HG03442 (cell line): ENCODE data around the gene IKBKG.
A peak's percentile ranks its signal among the peaks of the same experiment; 100 is the strongest.
"Not testable (repeated sequence)": the region's sequence is repeated elsewhere in the genome, so short reads cannot be mapped to it uniquely, and the experiment has no call there.

Source experiments
- ATAC-seq: cut with Tn5 transposase; IDR thresholded peaks from one replicate; pipeline ENCODE4 v1.9.1; 2021; ENCODE audit warnings: mild to moderate bottlenecking, moderate library complexity; ENCODE audit not compliant: unreplicated experiment

The IKBKG gene

GRCh38 chrX:154547245-154548027 lies at the start of gene IKBKG:
TSS of gene IKBKG (plus strand) at chrX:154547620. CDS start at chrX:154552003, 4,383 bp downstream.
- ATAC-seq, result peak; percentile 74

DNA sequence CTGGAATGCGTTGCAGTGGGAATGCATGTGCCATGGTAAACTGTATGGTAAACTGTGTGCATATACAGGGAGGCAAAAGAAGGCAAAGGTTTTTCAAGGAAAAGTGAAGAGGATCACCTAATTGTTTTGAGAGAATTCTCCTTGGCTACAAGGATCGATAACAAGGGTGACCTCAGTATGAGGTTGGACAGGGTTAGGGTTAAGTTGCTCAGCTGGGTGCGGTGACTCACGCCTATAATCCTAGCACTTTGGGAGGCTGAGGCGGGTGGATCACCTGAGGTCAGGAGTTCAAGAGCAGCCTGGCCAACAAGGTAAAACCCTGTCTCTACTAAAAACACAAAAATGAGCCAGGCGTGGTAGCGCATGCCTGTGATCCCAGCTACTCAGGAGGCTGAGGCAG lies 46.0 kb upstream of the IKBKG start:
- ATAC-seq, result not testable (repeated sequence)

DNA sequence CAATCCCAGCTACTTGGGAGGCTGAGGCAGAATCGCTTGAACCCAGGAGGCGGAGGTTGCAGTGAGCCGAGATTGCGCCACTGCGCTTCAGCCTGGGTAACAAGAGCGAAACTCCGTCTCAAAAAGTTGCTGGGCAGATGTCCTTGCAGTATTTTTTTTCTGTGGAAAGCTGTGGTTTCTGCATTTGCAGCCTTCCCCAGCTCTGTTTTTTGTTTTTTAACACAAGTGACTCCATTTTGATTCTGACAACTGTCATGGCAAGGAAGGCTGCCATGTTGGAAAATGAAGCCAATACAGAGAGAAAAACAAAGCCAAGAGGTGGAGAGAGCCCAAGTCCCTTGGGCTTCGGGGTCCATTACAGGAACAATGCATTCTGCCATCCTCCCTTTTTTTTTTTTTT lies 45.3 kb upstream of the IKBKG start:
- no peak for ATAC-seq

- ATAC-seq, result no peak
Measured at GRCh38 chrX:154502989-154503388, 44.4 kb upstream of the IKBKG start.

DNA sequence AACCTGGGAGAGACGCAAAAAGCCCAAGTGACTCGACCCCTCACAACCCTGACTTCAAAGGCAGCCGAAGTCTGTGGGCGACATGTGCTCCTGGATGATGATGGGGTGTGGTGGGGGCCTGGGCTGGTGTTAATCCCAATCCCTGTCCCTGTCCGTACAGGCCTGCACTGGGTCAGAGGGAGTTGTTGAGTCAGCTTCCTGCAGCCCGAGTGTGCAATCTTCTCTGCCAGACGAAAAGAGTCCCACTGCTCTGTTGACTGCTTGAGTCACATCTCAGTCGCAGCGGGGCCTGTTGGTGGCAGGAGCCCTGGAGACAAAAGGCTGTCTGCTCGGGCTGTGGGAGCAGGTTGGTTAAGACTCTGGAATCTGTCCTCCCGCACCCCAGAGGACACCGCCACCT lies 41.7 kb upstream of the IKBKG start:
- no peak for ATAC-seq

DNA sequence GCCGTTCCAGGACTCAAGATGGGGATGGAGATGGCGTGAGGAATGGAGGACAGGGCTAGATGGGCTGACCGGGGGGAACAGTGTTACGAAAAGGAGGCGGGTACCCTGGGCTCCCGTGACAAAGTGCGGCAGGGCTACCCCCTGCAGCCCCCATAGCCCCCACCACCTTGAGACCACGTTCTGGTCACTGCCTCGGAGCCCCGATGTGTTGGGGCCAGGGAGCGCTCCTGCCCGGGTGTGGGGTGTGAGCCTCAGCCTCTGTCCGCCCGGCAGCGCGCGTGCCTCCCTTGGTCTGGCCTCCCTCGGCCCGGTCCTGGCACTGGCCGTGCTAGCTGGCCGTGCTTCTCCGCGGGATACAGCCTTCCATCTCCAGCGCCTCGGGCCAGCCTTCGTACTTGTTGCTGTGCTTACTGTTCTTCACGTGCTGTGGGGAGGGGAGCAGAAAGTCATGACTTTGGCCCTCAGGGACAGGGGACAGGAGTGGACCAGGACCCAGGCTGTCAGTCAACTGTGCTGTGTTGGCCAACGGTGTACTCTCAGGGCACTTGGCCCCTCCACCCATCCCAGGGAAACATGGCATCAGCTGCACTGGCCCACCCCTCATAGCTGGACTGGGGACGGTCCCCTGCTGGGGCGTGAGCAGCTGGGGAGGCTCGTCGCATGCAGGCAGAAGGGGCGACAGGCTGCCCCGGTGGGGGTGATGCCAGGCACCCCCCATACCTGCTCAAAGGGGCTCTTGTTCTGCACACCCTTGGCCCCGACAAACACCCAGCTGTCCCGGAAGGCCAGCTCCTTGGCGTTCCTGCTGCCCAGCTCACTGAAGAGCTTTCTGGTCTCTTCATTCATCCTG lies 40.7 kb upstream of the IKBKG start:
- ATAC-seq, result no peak

DNA sequence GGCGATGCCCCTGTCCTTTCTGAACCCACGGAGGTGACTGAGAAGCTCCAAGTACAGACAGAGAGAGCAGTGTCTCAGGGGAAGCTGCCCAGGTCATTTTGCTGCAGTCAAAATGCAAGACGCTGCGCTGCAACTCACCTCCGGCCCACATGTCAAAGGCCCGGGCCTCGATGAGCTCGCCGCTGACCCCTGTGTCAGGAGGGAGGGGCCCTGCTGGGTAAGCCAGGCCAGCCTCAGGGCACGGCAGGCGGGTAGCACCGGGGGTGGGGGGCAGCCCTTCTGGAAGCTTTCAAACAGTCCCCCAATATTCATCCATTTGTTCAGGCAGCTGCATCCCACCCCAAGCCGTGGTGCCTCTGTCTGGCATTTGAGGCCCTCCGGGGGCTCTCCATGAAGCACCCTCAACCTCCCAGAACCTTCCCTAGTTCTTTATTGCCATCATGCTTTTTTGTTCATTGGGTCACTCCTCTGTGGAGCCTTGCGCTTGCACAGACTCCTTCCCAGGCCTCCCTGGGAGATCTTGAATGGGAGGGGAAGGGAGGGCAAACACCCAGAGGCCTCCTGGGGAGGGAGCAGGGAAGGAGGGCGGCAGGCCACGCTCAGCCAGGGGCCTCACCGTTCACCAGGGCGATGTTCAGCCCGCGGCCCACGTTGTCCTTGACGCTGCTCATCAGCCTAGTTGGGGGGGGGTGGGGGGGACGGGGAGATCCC lies 39.6 kb upstream of the IKBKG start:
- ATAC-seq, result no peak

DNA sequence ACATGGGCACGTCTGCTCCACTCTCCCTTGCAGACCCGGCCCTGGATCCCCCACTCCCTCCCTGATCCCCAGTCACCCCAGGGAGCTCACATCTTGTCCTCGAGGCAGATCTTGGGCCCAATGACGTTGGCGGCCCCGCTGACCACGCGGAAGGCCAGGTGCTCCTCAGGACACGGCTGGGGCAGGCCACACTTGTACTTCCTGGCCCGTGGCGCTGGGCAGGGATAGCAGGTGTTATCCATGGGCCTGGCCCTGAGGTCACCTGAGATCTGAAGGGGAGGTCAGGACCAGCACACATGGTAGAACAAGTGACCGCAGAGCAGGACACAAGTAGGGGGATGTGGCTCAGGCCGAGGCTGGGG lies 39.1 kb upstream of the IKBKG start:
- ATAC-seq, result no peak

- ATAC-seq, result no peak
Measured at GRCh38 chrX:154509455-154509854, 38.0 kb upstream of the IKBKG start.

DNA sequence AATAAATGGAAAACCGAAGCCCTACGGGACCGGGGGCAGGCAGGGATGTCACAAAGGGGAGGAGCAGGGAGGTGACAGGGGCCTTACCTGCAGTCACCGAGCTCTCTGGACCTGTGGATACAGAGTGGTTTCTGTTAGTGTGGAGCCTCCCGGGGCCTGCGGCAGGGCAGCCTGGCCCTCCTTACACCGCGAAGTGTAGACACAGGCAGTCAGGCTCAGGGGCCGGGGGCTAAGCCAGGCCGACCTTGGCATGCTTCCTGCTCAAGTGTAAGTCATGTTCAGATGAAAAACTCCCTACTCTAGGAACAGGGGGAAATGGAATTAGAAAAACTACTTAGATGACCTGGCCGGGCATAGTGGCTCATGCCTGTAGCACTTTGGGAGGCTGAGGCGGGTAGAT lies 35.7 kb upstream of the IKBKG start:
- no peak for ATAC-seq

DNA sequence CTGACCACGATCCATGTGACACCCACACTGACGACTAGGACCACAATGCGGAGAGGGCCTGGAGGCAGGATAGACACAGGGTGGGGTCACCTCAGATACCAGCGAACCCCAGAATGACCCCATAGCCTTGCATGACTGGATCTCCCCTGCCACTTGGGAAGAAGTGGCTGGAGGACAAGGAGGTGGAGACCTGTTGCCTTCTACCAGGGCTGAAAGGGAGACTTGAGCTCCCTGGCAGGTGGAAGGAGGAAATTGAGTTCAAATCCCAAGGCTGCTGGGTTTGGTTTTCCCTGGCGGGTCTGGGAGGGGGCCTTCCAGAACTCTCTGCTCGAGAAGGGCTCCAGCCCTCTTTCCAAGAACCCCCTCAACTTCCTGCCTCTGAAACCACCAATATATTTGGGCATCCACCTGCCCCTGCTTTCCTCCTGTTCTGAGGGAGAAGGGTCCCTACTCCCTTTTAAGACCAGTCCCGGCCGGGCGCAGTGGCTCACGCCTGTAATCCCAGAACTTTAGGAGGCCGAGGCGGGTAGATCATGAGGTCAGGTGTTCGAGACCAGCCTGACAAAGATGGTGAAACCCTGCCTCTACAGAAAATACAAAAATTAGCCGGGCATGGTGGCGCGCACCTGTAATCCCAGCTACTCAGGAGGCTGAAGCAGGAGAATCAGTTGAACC lies 34.4 kb upstream of the IKBKG start:
- no peak for ATAC-seq

DNA sequence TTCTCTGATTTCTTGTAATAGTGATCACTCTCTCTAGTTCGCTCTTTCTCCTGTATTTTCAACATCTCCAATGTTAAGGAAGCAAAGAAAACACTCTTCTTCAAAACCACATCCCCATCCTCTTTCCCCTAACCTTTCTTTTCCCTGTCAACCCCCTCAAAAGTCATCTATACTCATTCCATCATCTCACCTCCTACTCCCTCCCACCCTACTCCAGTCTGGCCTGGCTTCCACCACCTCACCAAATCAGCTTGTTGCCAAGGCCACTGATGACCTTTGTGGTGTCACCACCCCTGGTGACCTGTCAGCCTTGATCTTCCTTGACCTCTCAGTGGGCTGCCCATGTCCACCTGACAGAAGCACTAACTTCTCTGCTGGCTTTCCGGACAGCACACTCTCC lies 33.7 kb upstream of the IKBKG start:
- no peak for ATAC-seq

DNA sequence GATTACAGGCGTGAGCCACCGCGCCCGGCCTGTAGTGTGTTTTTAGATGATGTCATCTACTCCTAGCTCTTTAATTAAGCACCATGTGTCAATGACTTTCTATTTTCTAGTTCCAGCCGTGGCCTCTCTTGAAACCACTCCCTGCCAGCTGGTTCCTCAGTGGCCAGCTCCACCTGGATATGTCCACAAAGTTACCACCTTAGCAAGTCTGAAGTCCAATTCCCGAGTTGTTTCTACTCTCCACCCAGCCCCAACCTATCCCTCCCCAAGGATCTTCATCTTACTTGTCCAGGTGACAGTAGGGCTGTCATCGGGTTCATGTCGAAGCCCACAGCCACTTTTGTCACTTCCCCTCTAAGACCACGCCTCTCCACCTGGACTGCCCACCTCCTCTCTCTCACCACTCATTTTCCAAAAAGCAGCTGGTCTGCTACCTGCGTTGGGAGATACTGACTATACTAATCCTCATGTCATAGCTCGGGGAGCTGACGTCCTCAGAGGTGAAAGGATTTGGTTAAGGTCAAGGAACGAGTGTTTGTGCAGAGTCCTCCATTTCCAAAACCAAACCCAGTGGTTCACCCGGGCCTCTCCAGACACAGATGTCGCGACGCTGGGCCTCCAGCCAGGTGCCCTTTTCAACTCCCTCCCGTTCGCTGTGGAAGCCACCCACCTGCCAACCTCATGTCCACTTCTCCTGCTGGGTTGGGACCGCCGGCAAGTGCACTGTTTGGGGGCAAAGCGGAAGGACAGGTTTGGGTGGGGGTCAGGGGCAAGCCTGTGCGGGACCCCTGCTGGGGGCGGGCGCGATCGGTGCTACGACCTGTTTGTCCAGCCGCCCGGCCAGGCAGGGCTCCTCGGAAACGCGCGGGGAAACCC lies 32.1 kb upstream of the IKBKG start:
- no peak for ATAC-seq

DNA sequence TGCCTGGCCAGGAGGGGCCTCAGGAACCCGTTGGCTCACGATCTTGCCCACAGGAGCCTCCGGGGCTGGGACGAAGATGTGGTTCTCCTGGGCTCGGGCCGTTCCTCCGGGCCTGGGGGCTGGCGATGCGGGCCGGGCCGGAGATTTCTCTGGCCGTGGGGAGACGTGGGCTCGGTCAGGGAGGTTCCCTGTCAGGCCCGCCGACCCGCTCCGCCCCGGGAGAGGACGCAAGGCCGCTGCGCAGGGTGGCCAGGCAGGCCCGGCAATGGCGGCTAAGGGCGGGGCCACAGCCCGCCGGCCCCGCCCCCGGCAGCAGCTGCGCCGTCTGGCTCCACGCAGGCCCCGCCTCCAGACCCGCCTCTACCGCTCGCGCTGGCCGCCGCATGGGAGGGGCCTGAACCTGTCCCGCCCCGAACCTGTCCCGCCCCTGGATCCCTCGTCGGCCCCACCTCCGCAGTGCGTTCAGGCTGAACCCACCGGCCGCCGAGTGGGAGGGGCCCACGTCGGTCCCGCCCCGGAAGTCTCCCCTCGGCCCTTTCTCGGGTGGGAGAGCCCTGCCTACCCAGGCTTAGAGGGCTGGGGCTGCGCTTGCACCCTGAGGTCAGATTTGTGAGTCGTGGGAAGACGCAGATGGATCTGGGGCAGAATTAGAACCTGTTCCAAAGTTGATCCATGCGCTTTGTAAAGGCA lies 31.3 kb upstream of the IKBKG start, which contains the start of gene FAM3A:
FAM3A (minus strand) TSS at position 267 of the 690 bp plus-strand sequence. CDS start 460 bp downstream, outside the sequence.
- peak; percentile 92 for ATAC-seq

GRCh38 chrX:154516656-154517100 lies 30.7 kb upstream of the IKBKG start:
- ATAC-seq, result no peak

DNA sequence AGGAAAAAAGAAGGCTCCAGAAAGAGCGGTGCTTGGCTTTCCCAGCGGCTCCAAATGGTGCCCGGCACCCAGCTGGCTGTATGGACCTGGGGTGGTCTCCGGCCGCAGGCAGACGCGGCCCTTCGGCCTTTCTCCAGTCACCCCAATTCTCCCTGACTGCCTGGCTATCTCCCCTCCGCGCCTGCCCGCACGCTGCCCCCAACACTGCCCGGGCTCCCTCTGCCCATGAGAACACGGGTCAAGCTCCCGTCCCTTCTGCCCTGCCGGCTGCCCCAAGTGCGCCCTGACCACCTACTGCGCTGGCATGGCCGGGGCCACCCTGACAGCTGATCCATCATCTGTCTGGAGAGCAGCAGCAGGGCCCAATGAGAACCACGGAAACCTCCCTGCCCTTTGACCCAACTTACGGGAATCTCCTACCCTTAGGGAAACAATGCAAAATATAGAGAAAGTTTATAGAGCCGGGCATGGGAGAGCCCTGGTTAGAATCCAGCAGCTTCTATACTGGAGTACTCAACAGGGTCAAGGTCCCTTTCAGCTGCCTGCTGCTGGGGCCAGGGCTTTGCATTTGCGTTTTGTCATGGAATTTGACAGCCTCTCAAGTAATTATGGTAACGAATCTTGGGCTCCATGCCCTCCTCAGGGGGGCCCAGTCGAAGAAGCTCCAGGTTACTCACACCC lies 30.2 kb upstream of the IKBKG start:
- ATAC-seq, result no peak

DNA sequence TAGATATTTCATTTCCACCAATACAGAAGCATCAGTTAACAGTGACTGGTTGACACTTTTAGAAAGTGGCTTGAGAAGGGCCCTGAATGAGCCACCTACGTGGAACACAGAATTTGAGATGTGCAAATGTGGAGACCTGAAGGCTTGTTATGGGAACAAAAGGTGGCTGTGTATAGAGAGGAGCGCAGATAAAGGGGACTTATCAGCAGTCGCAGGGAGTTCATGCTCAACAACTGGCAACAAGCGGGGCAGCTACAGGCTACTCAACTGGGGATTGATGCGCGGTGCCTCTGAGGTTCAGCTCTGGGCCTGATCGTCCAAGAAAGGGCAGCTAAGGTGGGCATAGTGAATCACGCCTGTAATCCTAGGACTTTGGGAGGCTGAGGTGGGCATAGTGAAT lies 28.0 kb upstream of the IKBKG start:
- no peak for ATAC-seq

- no peak for ATAC-seq
Measured at GRCh38 chrX:154525606-154526490, 21.6 kb upstream of the IKBKG start.
